Psoas muscle (tissue), 8 donors: ENCODE data around the gene SPG21. TPM values are rescaled to one million over a fixed set of nuclear protein-coding genes. Genes with fewer than 3 reads are reported as not detected.

Source experiments
- ATAC-seq, 4 donors: fragments of 200-7000 bp; cut with Tn5 transposase; one replicate each; pipeline ENCODE4 v1.9.1; 2020; ENCODE audit warnings: moderate library complexity in 3 of 4, mild to moderate bottlenecking in 2 of 4
- DNase-seq, 2 donors: peaks; one replicate each; pipeline ENCODE4 v3.0.0-alpha.2; 2020
- H3K27ac ChIP-seq: fragments of 200-600 bp; one replicate; pipeline ENCODE4 v1.8.0; 2022
- H3K27me3 ChIP-seq, 3 donors: fragments of 200-600 bp in 1 of 3; one replicate each; pipeline versions ENCODE4 v1.6.1 to v1.8.0; 2013 to 2022; ENCODE audit warnings: low read length in 2 of 3, mild to moderate bottlenecking in 2 of 3, moderate library complexity in 1 of 3; ENCODE audit not compliant: insufficient read depth in 3 of 3
- H3K36me3 ChIP-seq, 2 donors: fragments of 200-600 bp in 1 of 2; one replicate each; pipeline versions ENCODE4 v1.6.1 to v1.8.0; 2013 to 2022; ENCODE audit warnings: low read depth in 1 of 2, mild to moderate bottlenecking in 1 of 2, moderate library complexity in 1 of 2; ENCODE audit not compliant: insufficient read depth in 1 of 2
- H3K4me1 ChIP-seq: fragments of 200-600 bp; one replicate; pipeline ENCODE4 v1.8.0; 2022
- H3K4me3 ChIP-seq: fragments of 200-600 bp; one replicate; pipeline ENCODE4 v1.8.0; 2022; ENCODE audit warnings: mild to moderate bottlenecking
- H3K9me3 ChIP-seq: fragments of 200-600 bp; one replicate; pipeline ENCODE4 v1.8.0; 2022
- CTCF ChIP-seq: fragments of 200-600 bp; IDR thresholded peaks from one replicate; pipeline ENCODE4 v1.8.0; 2022; ENCODE audit warnings: antibody characterized with exemption
- WGBS, 3 donors: extraction: QIAGEN DNeasy Blood & Tissue Kit; methylation state at CpG; one replicate each; pipeline versions ENCODE4 v1.1.6 to v1.1.7; 2013; 5-methylcytosine and 5-hydroxymethylcytosine counted together
- intact Hi-C, 2 donors: fragments of 100-400 bp; cut with DNase I; formaldehyde crosslinking; loops; one replicate each; pipeline versions ENCODE4 v1.11.0 to v1.14.2; 2022
- polyA plus RNA-seq, 3 donors: library from polyadenylated mRNA; stranded (reverse); fragments of 200-250 nt; gene quantifications; one replicate each; pipeline ENCODE4 v1.2.3, GENCODE V29; 2013
- total RNA-seq, 4 donors: library from RNA; stranded (reverse); fragmentation: NEBNext Ultra II Directional in 2 of 4; extraction: Animal tissue kit (Norgen Biotek cat#: 25700) in 2 of 4; gene quantifications; one replicate each; pipeline versions ENCODE4 v1.2.1 to v1.2.4, GENCODE V29; 2021 to 2023
- donor health status: healthy with polysubstance abuse.
- donor health status: DM: no; HTN: no; CAD: no; lungs with moderate emphysema.
- donor health status: Bipolar disorder and iron deficiency.
- donor health status: healthy.
- donor health status: DM: yes; HTN: yes; CAD: no.
- donor health status: DM: no; HTN: no; CAD: no.
- donor health status: DM: no; HTN: no; CAD: no.
- donor health status: DM: yes; HTN: yes; CAD: no.

The SPG21 gene
- total and polyA plus RNA-seq, 7 donors = 38.6 to 106 (median 58.4) TPM

DNA sequence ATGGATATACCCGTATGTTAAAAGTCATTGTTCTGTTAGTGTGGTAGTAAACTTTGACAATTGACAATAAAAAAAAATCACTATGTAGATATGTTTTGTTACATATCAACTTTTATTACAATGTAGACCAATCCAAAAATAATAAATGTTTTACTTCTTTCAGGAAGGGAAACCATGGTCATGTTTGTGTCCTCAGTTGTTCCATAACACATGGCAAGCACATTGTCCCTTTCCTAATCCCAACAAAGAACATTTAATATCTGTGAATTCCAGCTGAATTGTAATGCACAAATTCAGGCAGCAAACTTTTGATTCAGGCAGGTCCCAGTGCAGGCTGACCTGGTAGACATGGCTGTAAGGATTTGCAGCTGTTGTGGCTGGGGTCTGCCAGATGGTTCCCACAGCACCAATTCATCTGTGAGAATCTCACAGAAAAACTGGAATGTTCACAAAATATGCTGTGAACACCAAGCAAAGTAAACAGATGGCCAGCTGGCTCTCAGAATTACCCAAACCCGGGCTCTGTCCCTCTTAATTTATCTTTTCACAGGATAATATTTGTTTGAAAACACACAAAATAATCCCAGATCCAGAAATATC lies 1.9 kb upstream of the SPG21 start:
- ATAC-seq (no peak), DNase-seq (no peak)
- H3K4me3 ChIP-seq = no peak overlapping the region
- H3K27ac ChIP-seq = no peak overlapping the region
- H3K9me3 ChIP-seq = no peaks in the 10 kb centered on the region
- H3K4me1 ChIP-seq = peaks cover 13% of the 10 kb centered on the region
- TF ChIP-seq CTCF = no peak
- intact Hi-C loops = no loop called here
- no peaks in the 10 kb centered on the region for H3K27me3 ChIP-seq
- H3K36me3 ChIP-seq = peaks cover 0 to 8% of the 10 kb centered on the region in 2 donors
- 25 to 46% (median 35%) methylated on average over 2 of the region's 2 CpGs for WGBS, 3 donors

GRCh38 chr15:64990168-64990470 lies 405 bp upstream of the SPG21 start:
- Histone ChIP-seq H3K27me3 (no peaks in the 10 kb centered on the region), H3K27ac (peak overlapping the region; percentile 97), H3K4me3 (peak overlapping the region; percentile 96), H3K9me3 (no peaks in the 10 kb centered on the region), H3K4me1 (peaks cover 13% of the 10 kb centered on the region), H3K36me3 (peaks cover 0 to 8% of the 10 kb centered on the region in 2 donors)
- 3 to 6% (median 4%) methylated on average over 9 of the region's 9 CpGs for WGBS, 3 donors
- intact Hi-C loops = no loop called here
- peak in 1 of 4 donors; percentile 4 for ATAC-seq
- TF ChIP-seq CTCF = no peak
- no peak for DNase-seq

DNA sequence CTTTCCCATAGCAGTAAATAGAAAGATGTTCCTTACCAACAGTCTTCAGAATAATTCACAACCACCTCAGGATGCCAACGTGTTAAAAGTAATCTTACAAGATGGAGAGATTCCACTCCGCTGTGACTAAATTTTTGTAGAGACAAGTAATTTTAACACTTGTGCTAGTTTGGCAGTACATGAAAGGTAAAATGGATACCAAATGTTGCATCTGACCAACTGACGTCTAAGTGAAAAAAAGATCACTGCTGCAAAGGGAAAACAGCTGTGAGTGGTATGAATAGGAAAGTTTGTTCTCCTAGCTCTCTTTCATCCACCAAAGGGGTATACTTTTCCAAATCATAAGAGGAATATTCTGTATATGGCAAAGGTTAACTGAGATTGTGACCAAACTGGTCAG lies 2.6 kb downstream of the SPG21 start:
- H3K27ac ChIP-seq = no peak overlapping the region
- ATAC-seq (no peak), DNase-seq (no peak)
- H3K36me3 ChIP-seq = peaks cover 0 to 21% of the 10 kb centered on the region in 2 donors
- TF ChIP-seq CTCF = no peak
- intact Hi-C loops = no loop called here
- H3K4me3 ChIP-seq = no peak overlapping the region
- WGBS, 3 donors = 24 to 44% (median 28%) methylated on average over 3 of the region's 3 CpGs
- peaks cover 13% of the 10 kb centered on the region for H3K4me1 ChIP-seq
- H3K27me3 ChIP-seq = no peaks in the 10 kb centered on the region
- H3K9me3 ChIP-seq = no peaks in the 10 kb centered on the region

DNA sequence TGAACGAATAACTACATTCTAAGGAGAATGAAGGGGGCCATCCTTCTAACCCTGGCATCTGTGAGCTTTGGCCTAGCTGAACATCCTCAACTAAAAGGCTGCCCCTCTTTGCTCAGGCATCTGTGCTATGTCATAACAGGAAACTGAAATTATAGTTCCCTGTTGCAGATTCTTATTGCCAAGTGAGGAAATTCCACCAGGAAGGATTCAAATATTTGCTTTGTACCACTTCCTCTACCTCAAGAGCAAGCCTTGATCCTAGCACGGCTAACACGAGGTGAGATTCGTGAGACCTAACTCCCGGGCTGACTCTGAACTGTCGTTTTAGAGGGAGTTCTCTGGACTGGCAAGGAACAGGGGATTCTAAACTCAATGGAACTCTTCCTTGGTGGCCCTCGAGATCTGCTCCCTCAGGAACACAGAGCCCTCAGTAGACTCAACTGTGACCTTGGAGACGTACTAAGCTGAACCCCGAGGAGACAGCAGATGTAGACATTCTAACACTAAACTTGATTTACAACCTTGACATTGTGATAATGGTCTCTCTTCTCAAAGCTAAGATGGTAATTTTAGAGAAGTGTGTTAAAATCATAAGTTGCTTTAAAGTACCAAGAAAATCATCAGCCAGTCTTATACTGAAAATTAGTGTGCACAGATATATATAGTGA lies 4.2 kb downstream of the SPG21 start:
- intact Hi-C loops = no loop called here
- peaks cover 0 to 33% of the 10 kb centered on the region in 2 donors for H3K36me3 ChIP-seq
- TF ChIP-seq CTCF = no peak
- no peak overlapping the region for H3K4me3 ChIP-seq
- ATAC-seq (no peak), DNase-seq (no peak)
- H3K9me3 ChIP-seq = no peaks in the 10 kb centered on the region
- peak overlapping the region; percentile 49 for H3K27ac ChIP-seq
- 25 to 39% (median 33%) methylated on average over 9 of the region's 9 CpGs for WGBS, 3 donors
- peaks cover 11% of the 10 kb centered on the region for H3K4me1 ChIP-seq
- H3K27me3 ChIP-seq = no peaks in the 10 kb centered on the region

DNA sequence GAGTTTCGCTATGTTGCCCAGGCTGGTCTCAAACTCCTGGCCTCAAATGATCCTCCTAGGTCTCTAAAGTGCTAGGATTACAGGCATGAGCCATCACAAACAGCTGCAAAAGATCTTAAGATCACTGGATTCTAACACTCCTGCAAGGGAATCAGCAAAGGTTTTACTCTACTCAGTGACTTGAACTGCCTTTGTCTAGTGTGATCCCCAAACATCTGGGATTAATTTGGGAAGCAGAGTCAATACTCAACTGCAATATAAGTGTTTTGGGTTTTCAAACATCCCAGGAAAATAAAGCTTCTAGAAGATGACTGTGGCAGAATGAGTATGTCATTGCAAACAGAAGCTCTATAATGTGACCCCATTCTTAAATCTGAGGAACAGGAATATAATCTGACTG lies 7.2 kb downstream of the SPG21 start:
- H3K4me1 ChIP-seq = no peaks in the 10 kb centered on the region
- intact Hi-C loops = no loop called here
- DNase-seq (no peak), ATAC-seq (no peak)
- H3K4me3 ChIP-seq = no peak overlapping the region
- TF ChIP-seq CTCF = no peak
- WGBS, 3 donors = 81 to 90% (median 88%) methylated on average over 1 of the region's 1 CpG
- no peaks in the 10 kb centered on the region for H3K9me3 ChIP-seq
- H3K27me3 ChIP-seq = no peaks in the 10 kb centered on the region
- peaks cover 0 to 57% of the 10 kb centered on the region in 2 donors for H3K36me3 ChIP-seq
- H3K27ac ChIP-seq = no peak overlapping the region
